Posterior vena cava (tissue), 2 donors: ENCODE results near the gene PSTK. TPM values are rescaled to one million over a fixed set of nuclear protein-coding genes. Genes with fewer than 3 reads are reported as not detected.

Experiments used
- DNase-seq: peaks from one replicate; pipeline ENCODE4 v3.0.0-alpha.2; 2020; ENCODE audit warnings: low spot score
- intact Hi-C, 2 donors: fragments of 100-400 bp; cut with DNase I; formaldehyde crosslinking; loops; one replicate each; pipeline versions ENCODE4 v1.14.1 to v1.14.2; 2022 to 2023
- total RNA-seq, 2 donors: library from RNA; stranded (reverse); fragmentation: NEBNext Ultra II Directional; extraction: Animal tissue kit (Norgen Biotek cat#: 25700); gene quantifications; one replicate each; pipeline ENCODE4 v1.2.1, GENCODE V29; 2021
- donor health status: DM: yes; HTN: yes; CAD: no.
- donor health status: DM: yes; HTN: yes; CAD: no.

The PSTK gene
- total RNA-seq, 2 donors from 2014 or later, result 2.3 to 3.4 TPM

DNA sequence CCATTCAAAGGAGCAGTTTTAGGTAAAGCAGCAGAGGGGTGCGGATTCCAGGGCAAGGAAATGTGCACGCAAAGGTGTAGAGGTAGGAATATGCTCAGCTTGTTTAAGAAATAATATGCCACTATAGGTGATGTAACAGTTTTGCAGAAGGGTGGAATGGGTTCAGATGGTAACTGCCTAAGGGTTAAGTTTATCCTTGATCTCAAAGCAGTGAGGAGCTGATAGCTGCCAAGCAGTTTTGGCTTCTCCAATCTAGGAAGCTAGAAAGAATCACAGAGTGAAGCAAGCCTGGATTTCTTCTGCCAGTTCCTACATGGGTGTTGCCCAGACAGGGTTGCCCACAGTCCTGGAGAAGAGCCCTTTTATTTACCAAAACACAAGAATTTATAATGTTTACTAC is 34.6 kb downstream of the PSTK start:
- intact Hi-C loops, result loop anchor here in 1 of 2 donors (5.0 kb wide), 1 partner anchor 992 kb away; no protein-coding TSS in a partner anchor

GRCh38 chr10:123016228-123016627 is 36.0 kb downstream of the PSTK start:
- intact Hi-C loops, result loop anchor here in 1 of 2 donors (5.0 kb wide), 1 partner anchor 994 kb away; no protein-coding TSS in a partner anchor

More for the DNA sequence above, 34.6 kb downstream of the PSTK start:
- no peak for DNase-seq

GRCh38 chr10:123017421-123018165 is 37.4 kb downstream of the PSTK start:
- intact Hi-C loops, result loop anchor here in 1 of 2 donors (5.0 kb wide), 1 partner anchor 995 kb away; no protein-coding TSS in a partner anchor
- DNase-seq, result no peak

More at GRCh38 chr10:123016228-123016627, 36.0 kb downstream of the PSTK start:
- DNase-seq, result no peak

GRCh38 chr10:123018531-123018930 is 38.3 kb downstream of the PSTK start:
- no peak for DNase-seq
- intact Hi-C loops, result loop anchor here in 1 of 2 donors (5.0 kb wide), 1 partner anchor 996 kb away; no protein-coding TSS in a partner anchor

GRCh38 chr10:123019264-123019663 is 39.1 kb downstream of the PSTK start:
- intact Hi-C loops, result loop anchor here in 1 of 2 donors (5.0 kb wide), 1 partner anchor 997 kb away; no protein-coding TSS in a partner anchor
- no peak for DNase-seq

DNA sequence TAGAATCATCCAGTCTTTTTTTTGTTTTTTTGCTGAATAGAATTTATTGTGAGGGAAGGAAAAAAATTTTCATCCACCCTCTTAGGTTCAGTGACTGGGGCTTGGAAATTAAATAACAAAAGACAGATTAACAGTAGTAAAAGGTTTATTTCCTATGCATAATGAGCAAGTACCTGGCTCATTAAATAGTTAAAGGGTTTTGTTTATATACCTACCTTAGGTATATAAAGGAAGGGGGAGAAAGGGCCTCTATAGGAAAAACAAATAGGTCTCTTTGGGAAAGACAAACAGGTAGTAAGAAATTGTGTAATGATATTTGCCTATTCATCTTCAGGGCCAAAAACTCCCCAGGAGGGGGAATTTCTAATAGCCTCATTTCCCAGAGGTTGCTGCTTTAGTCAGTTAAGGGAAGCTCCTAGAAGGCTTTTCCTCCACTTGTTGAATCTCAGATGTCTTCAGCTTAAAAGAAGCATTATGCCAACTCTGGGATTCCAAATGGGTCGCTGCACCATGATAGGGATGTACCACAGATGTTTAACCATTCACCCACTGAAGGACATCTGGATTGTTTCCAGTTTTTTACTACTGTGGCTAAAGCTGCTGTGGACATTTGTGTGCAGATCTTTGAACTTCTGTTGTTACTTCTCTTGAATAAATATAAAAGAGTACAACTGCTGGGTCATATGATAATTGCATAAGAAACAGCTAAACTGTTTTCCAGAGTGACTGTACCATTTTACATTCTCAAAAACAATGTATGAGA is 39.9 kb downstream of the PSTK start:
- no peak for DNase-seq
- intact Hi-C loops, result loop anchor here in 1 of 2 donors (5.0 kb wide), 1 partner anchor 998 kb away; no protein-coding TSS in a partner anchor

- intact Hi-C loops, result no loop called here
- no peak for DNase-seq
These were observed 41.3 kb downstream of the PSTK start for GRCh38 chr10:123021517-123021916.

DNA sequence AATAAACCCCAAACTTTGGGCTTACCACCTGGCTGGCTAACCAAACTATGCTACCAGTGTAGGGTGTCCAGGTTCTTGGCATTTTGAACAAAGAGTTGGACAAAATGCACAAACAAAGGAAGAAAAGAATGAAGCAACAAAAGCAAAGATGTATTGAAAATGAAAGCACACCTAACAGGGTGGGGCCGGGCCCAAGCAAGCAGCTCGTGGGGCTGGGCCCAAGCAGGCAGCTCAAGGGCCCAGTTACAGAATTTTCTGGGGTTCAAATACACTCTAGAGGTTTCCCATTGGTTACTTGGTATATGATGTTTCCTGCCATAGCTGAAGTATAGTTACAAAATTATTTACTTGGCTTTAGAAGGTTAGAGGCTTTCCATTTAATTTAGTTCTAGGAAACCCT is 44.3 kb downstream of the PSTK start:
- DNase-seq, result no peak
- intact Hi-C loops, result no loop called here

- no peak for DNase-seq
- intact Hi-C loops, result no loop called here
These were observed 46.1 kb downstream of the PSTK start for GRCh38 chr10:123026302-123026701.

GRCh38 chr10:123027861-123028260 is 47.7 kb downstream of the PSTK start:
- intact Hi-C loops, result no loop called here
- no peak for DNase-seq

GRCh38 chr10:123031124-123031523 is 50.9 kb downstream of the PSTK start:
- DNase-seq, result no peak
- intact Hi-C loops, result no loop called here

- intact Hi-C loops, result no loop called here
- DNase-seq, result no peak
These were observed 54.1 kb downstream of the PSTK start for GRCh38 chr10:123034332-123034731.

DNA sequence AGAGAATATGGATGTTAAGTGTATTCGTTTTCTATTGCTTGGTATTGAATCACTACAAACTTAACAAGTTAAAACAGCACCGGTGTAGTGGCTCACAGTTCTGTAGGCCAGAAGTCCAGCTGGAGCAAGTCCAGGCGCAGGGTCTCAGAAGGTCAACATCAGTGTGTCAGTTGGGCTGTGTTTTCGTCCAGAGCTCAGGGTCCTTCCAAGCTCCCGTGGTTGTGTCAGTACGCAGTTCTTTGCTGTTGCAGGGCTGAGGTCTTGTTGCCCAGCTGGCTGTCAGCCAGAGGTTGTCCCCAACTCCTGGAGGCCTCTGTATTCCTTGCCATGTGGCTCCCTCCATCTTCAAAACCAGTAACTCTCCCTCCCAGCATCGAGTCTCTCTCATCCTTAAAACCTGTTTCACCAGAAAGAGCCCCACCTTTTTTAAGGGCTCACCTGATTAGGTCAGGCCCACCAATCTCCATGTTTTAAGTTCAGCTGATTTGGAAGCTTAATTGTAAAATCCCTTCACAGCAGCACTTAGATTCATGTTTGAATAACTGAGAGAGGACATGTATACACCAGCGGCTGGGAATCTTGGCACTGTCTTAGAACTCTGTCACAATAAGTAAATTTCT is 55.4 kb downstream of the PSTK start:
- intact Hi-C loops, result no loop called here
- no peak for DNase-seq

- intact Hi-C loops, result no loop called here
- no peak for DNase-seq
These were observed 58.8 kb downstream of the PSTK start for GRCh38 chr10:123038782-123039631.

- intact Hi-C loops, result no loop called here
These were observed 59.4 kb downstream of the PSTK start for GRCh38 chr10:123039632-123039930.

More at GRCh38 chr10:123039632-123039930, 59.4 kb downstream of the PSTK start:
- no peak for DNase-seq
